HL-60/S4 treated with retinoic acid at 250 ng/mL for 4 days and 3 days (cell line): Measurements from ENCODE around the gene KLRF1.

ENCODE experiments used
- in situ Hi-C: fragments of 300-500 bp; cut with MboI; formaldehyde crosslinking; loops from 2 replicates; pipeline ENCODE4 v1.7.0; 2022; ENCODE audit warnings: low sequenced_read_pairs

The KLRF1 gene

GRCh38 chr12:9827209-9827888, at the start of gene KLRF1:
Gene KLRF1 (plus strand): TSS chr12:9827481. CDS start chr12:9827545, 64 bp downstream.
- in situ Hi-C loops: no loop called here

- in situ Hi-C loops: no loop called here
These were observed 48.1 kb upstream of the KLRF1 start for GRCh38 chr12:9779209-9779608.

GRCh38 chr12:9781360-9781759, 45.9 kb upstream of the KLRF1 start:
- in situ Hi-C loops: no loop called here

- in situ Hi-C loops: no loop called here
These were observed 44.5 kb upstream of the KLRF1 start for GRCh38 chr12:9782547-9783382.

- in situ Hi-C loops: no loop called here
These were observed 43.0 kb upstream of the KLRF1 start for GRCh38 chr12:9784326-9784725.

- in situ Hi-C loops: no loop called here
These were observed 42.5 kb upstream of the KLRF1 start for GRCh38 chr12:9784816-9785215.

- in situ Hi-C loops: no loop called here
These were observed 40.3 kb upstream of the KLRF1 start for GRCh38 chr12:9786726-9787717.

- in situ Hi-C loops: no loop called here
These were observed 34.9 kb upstream of the KLRF1 start for GRCh38 chr12:9792185-9792900.

- in situ Hi-C loops: no loop called here
These were observed 34.2 kb upstream of the KLRF1 start for GRCh38 chr12:9792961-9793617.

GRCh38 chr12:9793779-9794395, 33.4 kb upstream of the KLRF1 start:
- in situ Hi-C loops: no loop called here

GRCh38 chr12:9794484-9795093, 32.7 kb upstream of the KLRF1 start:
- in situ Hi-C loops: no loop called here

GRCh38 chr12:9795945-9796344, 31.3 kb upstream of the KLRF1 start:
- in situ Hi-C loops: no loop called here

GRCh38 chr12:9796346-9796745, 30.9 kb upstream of the KLRF1 start:
- in situ Hi-C loops: no loop called here

- in situ Hi-C loops: no loop called here
These were observed 30.3 kb upstream of the KLRF1 start for GRCh38 chr12:9796971-9797370.

GRCh38 chr12:9797722-9798619, 29.3 kb upstream of the KLRF1 start:
- in situ Hi-C loops: no loop called here

- in situ Hi-C loops: loop anchor here (25.0 kb wide), 2 partner anchors 212 to 337 kb away; partner anchors contain the start of genes CLEC12B and CLEC7A
These were observed 27.3 kb upstream of the KLRF1 start for GRCh38 chr12:9799961-9800360.

- in situ Hi-C loops: loop anchor here (25.0 kb wide), 2 partner anchors 206 to 331 kb away; partner anchors contain the start of genes CLEC12B and CLEC7A
These were observed 21.4 kb upstream of the KLRF1 start for GRCh38 chr12:9805883-9806282.

GRCh38 chr12:9806714-9807113, 20.6 kb upstream of the KLRF1 start:
- in situ Hi-C loops: loop anchor here (25.0 kb wide), 2 partner anchors 206 to 331 kb away; partner anchors contain the start of genes CLEC12B and CLEC7A
